Mammary epithelial cell (primary cell): ENCODE measurements around the gene MEGF6.

Experiments used
- CTCF ChIP-seq, 2 donors: IDR thresholded peaks in 1 of 2; conservative IDR thresholded peaks in 1 of 2; 2 replicates each; pipeline ENCODE4 v1.5.1; 2011 to 2012; ENCODE audit warnings: inconsistent platforms in 2 of 2, low read length in 2 of 2, mild to moderate bottlenecking in 2 of 2, control low read depth in 1 of 2, low read depth in 1 of 2; ENCODE audit not compliant: insufficient read depth in 1 of 2; ENCODE audit errors: extremely low read depth in 1 of 2
- EZH2 ChIP-seq: IDR thresholded peaks from 2 replicates; pipeline ENCODE4 v1.6.1; 2012; ENCODE audit warnings: low read length, inconsistent platforms, borderline replicate concordance

DNA sequence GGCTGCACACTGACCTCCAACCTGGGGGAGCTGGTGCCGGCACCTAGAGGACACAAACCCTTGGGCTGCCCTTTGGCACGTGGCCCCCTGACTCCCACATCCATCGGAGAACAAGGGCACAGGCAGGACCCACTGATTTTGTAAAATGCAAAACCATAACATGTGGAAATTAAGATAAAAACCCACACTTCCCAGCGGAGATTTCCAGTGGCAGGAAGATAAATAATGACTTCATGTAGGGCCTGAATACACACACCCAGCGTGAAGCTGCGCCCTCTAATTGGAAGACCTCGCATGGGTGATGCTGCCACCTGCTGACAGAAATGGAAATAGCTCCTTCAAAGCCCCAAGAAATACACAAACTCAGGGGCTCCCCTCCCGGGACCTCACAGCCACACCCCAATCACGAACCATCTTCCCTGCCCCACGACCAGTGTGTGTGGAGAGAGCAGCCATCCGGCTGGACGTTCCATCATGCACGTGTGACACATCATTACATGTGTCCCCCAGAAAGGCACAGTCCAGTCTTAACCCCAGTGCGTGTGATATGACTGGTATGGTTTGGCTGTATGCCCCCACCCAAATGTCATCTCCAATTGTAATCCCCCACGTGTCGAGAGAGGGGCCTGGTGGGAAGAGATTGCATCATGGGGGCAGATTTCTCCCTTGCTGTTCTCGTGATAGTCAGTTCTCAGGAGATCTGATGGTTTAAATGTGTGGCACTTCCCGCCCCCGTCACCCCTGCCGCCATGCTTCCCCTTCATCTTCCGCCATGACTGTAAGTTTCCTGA lies 7.8 kb upstream of the MEGF6 start:
- TF ChIP-seq CTCF (conservative IDR thresholded peaks at IDR 0.05 in 1 of 2, IDR thresholded peaks at IDR 0.05 in 1 of 2; ENCODE audit: extremely low read depth in 1 of 2, insufficient read depth in 1 of 2, low read depth in 1 of 2, low read length in 2 of 2), result peak; percentile 70 to 80
- TF ChIP-seq EZH2, result no peak
